ENCODE results near the gene PDE1A. TPM values are rescaled to one million over a fixed set of nuclear protein-coding genes. Genes with fewer than 3 reads are reported as not detected.

Gene PDE1A
- polyA plus RNA-seq, 3 donors from 2014 or later: 2.6 TPM; not detected in 2

DNA sequence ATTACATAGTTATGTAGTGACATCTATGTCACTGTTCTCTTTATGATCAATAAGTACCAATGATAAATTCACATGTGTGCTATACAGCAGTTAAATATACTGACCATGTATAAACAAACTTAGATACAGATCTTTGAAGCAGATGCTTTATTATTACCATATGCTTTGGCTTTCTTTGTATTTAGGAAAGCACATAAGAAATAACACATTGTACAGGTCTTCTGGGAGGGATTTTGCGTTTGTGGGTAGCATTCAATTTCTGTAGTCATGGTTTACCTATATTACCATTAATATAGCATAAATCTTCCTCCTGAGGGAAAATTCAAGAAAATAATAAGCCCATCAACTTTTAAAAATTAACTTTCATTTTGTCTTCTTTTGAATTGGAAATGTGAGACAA is 1.6 kb upstream of the PDE1A start:
- no peak for DNase-seq
- Mint-ChIP-seq H3K4me3 (no peak overlapping the region), H3K27me3 (ENCODE audit: low read depth in 3 of 3) (peaks cover 0 to 7% (median 0%) of the 10 kb centered on the region in 3 donors), H3K9me3 (peaks cover 0 to 14% (median 6%) of the 10 kb centered on the region in 6 donors), H3K36me3 (no peaks in the 10 kb centered on the region), H3K27ac (no peak overlapping the region), H3K4me1 (no peaks in the 10 kb centered on the region)

DNA sequence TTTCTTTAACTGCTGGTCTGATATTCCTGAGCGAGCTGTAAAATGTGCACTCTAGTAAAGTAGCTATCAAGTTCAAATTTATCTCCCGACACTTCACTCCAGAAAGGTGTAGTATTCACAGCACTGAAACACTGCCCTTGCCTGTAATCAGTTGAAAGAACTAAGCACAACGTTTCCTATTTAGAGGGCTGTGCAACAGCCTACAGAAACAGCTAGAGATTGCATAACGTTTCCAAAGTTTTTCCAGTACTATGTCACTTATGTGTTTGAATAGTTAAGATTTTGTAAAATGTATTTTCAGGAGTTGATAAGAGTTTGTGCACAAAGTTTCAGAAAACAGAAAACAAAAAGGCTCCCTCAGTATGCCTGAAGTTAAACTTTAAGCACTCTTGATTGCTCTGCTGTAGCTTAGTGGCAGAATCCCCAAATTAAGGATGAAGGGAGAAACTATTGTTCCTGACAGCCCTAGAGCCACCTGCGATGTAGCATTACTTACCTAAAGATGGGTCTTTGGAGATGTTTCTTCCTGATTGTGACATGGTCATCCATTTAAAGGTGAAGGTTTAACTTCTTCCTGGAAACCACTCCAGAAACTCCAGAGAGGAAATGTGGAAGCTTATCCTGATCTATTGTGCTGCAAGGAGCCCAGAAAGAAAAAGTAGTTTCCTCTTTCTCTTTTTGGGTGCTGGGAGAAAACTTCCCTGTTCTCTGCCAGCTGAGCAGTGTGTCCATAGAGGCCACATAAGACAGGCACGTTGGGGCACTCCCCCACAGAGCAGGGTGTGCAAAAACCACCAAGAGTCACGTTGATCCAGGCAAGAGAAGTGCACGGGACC is 536 bp downstream of the PDE1A start:
- H3K27ac Mint-ChIP-seq: no peak overlapping the region
- DNase-seq: no peak

DNA sequence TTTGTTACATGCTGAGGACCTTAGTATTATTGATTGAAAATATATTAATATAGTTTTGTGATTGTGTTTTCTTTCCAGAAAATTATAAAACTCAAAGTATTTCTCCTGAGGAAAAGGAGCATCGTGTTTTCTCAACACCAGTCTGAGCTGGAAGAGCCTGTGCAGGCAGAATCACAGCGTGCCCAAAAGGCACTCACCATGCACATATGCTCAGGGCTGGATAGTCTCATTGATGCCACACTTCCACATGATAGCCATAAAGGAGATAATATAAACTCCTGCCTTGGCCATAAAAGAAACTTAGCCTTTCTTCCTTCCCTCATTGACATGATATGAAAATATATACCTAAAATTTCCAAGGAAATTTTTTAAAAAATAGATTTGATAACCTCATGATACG is 4.0 kb downstream of the PDE1A start:
- Mint-ChIP-seq H3K36me3 (no peaks in the 10 kb centered on the region), H3K9me3 (peaks cover 0 to 8% (median 2%) of the 10 kb centered on the region in 6 donors), H3K4me1 (no peaks in the 10 kb centered on the region), H3K27me3 (ENCODE audit: low read depth in 3 of 3) (no peaks in the 10 kb centered on the region), H3K27ac (no peak overlapping the region), H3K4me3 (no peak overlapping the region)
- DNase-seq: no peak

More for the DNA sequence above, 536 bp downstream of the PDE1A start:
- H3K4me3 Mint-ChIP-seq: no peak overlapping the region
- H3K4me1 Mint-ChIP-seq: no peaks in the 10 kb centered on the region
- no peaks in the 10 kb centered on the region for H3K27me3 Mint-ChIP-seq (ENCODE audit: low read depth in 3 of 3)
- H3K36me3 Mint-ChIP-seq: no peaks in the 10 kb centered on the region
- H3K9me3 Mint-ChIP-seq: peaks cover 0 to 4% (median 3%) of the 10 kb centered on the region in 6 donors

DNA sequence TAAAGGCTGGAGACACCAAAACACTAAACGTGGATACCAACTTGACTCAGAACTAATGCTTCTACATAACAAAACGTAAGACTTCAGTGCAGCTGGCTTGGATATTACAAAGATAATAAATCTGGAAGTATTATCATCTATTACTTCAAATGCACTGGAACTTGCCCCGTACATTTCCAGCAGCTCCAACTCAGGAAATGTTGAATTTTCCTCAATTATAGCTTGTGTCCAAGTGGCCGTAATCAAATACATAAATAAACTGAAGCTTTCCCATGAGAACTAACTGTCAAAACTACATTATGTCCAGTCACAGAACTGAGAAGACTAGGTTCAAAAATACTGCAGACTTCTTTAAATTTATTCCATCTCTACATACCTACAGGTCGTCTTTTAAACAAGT is 6.2 kb downstream of the PDE1A start:
- Mint-ChIP-seq H3K9me3 (peaks cover 0 to 8% (median 4%) of the 10 kb centered on the region in 6 donors), H3K4me3 (no peak overlapping the region), H3K27ac (no peak overlapping the region), H3K27me3 (ENCODE audit: low read depth in 3 of 3) (no peaks in the 10 kb centered on the region), H3K36me3 (no peaks in the 10 kb centered on the region), H3K4me1 (no peaks in the 10 kb centered on the region)
- no peak for DNase-seq

DNA sequence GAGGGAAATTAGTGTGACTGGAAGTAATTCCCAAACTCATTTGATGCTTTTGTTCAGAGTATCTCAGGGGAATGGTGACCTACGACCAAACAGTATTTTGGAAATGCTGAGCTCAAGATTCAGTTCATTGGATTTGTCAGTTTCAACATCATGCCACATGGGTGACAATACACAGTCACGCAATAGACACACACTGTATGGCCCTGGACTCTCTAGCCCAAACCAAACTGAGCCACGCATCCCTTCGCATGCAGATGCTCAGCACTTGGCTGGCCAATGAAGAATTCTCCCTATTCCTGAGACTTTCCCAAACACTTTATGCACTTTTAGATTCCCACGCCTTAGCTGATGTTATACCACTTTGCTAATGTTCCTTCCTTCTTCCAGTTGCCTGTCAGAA is 10.0 kb downstream of the PDE1A start:
- Mint-ChIP-seq H3K9me3 (peaks cover 0 to 5% (median 3%) of the 10 kb centered on the region in 6 donors), H3K27ac (no peak overlapping the region), H3K27me3 (ENCODE audit: low read depth in 3 of 3) (no peaks in the 10 kb centered on the region), H3K4me3 (no peak overlapping the region), H3K4me1 (no peaks in the 10 kb centered on the region), H3K36me3 (no peaks in the 10 kb centered on the region)
- no peak for DNase-seq

DNA sequence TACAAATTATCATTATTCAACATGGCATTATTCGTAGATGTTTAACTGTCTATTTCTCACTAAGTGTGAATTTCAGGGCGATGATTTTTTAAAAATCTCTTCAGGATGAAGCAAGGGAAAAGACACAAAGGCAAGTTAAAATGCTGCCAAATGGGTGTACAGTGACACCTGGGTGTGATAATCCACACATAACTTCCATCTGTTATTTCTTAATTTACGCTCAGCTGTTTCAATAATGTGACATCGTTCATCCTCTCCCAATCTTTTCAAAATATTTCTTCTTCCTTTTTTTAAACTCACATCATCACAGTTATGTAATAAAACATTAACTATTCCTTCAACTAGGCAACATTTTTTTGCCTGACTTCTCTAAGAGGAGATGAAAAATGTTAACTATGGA is 10.6 kb downstream of the PDE1A start:
- Mint-ChIP-seq H3K4me3 (no peak overlapping the region), H3K27ac (no peak overlapping the region), H3K4me1 (no peaks in the 10 kb centered on the region), H3K27me3 (ENCODE audit: low read depth in 3 of 3) (no peaks in the 10 kb centered on the region), H3K36me3 (no peaks in the 10 kb centered on the region), H3K9me3 (peaks cover 0 to 5% (median 3%) of the 10 kb centered on the region in 6 donors)
- DNase-seq: no peak

DNA sequence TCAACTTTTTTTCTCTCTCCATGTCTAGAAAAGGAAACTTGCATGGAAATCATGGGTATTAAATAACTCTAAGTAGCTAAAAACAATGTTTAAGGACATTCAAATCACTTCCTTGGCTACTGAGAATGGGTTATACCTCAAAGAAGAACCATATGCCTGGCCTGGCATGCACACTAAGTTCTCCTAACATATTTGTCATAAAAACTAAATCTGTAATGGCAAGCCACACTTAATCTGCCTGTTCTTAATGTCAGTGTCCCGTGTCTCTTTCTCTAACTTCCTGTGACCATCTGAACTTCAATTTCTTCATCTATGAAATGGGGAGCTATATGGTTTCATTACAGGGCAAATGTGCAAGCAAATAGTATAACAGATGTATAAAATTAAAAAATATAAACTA is 11.1 kb downstream of the PDE1A start:
- Mint-ChIP-seq H3K4me1 (no peaks in the 10 kb centered on the region), H3K27me3 (ENCODE audit: low read depth in 3 of 3) (no peaks in the 10 kb centered on the region), H3K27ac (no peak overlapping the region), H3K4me3 (no peak overlapping the region), H3K9me3 (peaks cover 0 to 5% (median 1%) of the 10 kb centered on the region in 6 donors), H3K36me3 (no peaks in the 10 kb centered on the region)
- DNase-seq: no peak

DNA sequence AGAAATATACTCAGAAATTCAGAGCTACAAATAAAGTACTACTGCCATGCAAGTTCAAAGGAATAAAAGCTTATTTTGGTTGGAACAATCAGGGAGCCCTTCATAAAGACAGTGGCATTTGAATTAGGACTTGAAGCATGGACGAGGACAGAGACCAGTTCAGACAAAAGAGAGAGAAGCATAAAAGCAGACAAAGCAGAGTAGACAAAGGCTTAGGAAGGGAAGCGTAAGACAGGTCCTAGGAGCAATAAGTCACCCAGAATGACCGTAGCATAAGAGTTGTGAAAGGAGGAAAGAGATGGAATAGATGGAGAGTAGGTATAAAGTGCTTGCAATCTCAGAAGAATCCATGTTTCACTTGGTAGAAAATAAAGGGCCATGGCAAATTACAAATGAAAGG is 14.0 kb downstream of the PDE1A start:
- Mint-ChIP-seq H3K27me3 (ENCODE audit: low read depth in 3 of 3) (no peaks in the 10 kb centered on the region), H3K4me3 (no peak overlapping the region), H3K27ac (no peak overlapping the region), H3K36me3 (no peaks in the 10 kb centered on the region), H3K4me1 (no peaks in the 10 kb centered on the region), H3K9me3 (peaks cover 0 to 5% (median 1%) of the 10 kb centered on the region in 6 donors)
- DNase-seq: no peak

DNA sequence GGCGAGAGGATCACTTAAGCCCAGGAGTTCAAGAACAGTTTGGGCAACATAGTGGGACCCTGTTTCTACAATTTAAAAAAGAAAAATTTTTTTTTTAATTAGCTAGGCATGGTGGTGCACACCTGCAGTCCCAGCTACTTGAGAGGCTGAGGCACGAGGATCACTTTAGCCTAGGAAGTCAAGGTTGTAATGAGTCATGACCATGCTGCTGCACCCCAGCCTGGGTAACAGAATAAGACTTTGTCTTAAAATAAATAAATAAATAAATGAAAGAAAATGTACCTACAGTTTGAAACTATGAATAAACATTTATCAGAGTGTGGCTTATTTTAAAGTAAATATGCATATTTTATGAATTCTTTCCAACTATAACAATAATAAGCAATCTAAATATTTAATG is 16.7 kb downstream of the PDE1A start:
- Mint-ChIP-seq H3K27me3 (ENCODE audit: low read depth in 3 of 3) (peaks cover 0 to 2% (median 0%) of the 10 kb centered on the region in 3 donors), H3K4me1 (no peaks in the 10 kb centered on the region)

DNA sequence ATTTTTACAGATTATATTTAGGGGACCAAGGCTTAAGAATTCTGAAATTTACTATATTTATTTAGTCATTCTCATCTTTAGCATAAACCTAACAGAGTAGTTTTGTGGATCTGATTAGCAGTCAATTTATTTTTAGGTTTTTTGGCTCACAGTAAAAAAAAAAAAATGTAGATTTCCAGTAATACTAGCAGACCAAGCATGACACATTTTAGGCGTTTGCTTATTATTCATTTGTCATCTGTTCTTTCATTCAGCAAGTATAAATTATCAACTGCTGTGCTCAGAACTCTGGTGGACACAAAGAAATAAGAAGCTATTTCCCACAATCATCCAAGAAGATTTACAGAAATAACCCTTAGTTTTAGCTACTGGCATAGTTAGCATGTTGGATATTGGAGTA is 20.6 kb downstream of the PDE1A start:
- H3K9me3 Mint-ChIP-seq: peaks cover 0 to 12% (median 5%) of the 10 kb centered on the region in 6 donors
- H3K27me3 Mint-ChIP-seq (ENCODE audit: low read depth in 3 of 3): peaks cover 0 to 2% (median 0%) of the 10 kb centered on the region in 3 donors
- DNase-seq: no peak
- no peaks in the 10 kb centered on the region for H3K4me1 Mint-ChIP-seq
- no peaks in the 10 kb centered on the region for H3K36me3 Mint-ChIP-seq
- H3K4me3 Mint-ChIP-seq: no peak overlapping the region
- H3K27ac Mint-ChIP-seq: no peak overlapping the region

More for the DNA sequence above, 16.7 kb downstream of the PDE1A start:
- no peak overlapping the region for H3K4me3 Mint-ChIP-seq
- H3K9me3 Mint-ChIP-seq: peaks cover 0 to 4% (median under 1%) of the 10 kb centered on the region in 6 donors
- no peak overlapping the region for H3K27ac Mint-ChIP-seq
- DNase-seq: no peak
- H3K36me3 Mint-ChIP-seq: no peaks in the 10 kb centered on the region

DNA sequence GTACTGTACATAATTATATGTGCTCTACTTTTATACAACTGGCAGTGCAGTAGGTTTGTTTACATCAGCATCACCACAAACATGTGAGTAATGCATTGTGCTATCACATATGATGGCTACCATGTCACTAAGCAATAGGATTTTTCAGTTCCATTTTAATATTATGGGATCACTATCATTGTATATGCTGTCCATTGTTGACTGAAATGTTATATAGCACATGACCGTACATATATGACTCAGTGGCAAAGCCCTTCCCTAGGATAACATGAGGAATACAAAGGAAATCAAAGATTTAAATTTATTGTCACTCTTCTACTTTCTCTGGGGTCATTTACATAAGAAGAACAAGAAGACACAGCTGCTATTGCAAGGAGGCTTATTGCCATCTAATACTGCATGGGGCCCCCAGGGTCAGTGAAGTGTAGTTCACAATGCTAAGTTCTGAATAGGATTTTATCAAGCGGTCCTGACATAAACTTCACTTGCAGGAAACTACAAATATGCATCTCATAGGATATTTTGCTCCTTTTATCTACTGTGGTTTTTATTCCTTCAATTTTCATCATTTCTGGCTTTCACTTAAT is 21.8 kb downstream of the PDE1A start:
- H3K4me1 Mint-ChIP-seq: no peaks in the 10 kb centered on the region
- no peak for DNase-seq
- H3K4me3 Mint-ChIP-seq: no peak overlapping the region
- peaks cover 0 to 2% (median 0%) of the 10 kb centered on the region in 3 donors for H3K27me3 Mint-ChIP-seq (ENCODE audit: low read depth in 3 of 3)
- H3K9me3 Mint-ChIP-seq: peaks cover 0 to 15% (median 8%) of the 10 kb centered on the region in 6 donors
- no peak overlapping the region for H3K27ac Mint-ChIP-seq
- H3K36me3 Mint-ChIP-seq: no peaks in the 10 kb centered on the region

DNA sequence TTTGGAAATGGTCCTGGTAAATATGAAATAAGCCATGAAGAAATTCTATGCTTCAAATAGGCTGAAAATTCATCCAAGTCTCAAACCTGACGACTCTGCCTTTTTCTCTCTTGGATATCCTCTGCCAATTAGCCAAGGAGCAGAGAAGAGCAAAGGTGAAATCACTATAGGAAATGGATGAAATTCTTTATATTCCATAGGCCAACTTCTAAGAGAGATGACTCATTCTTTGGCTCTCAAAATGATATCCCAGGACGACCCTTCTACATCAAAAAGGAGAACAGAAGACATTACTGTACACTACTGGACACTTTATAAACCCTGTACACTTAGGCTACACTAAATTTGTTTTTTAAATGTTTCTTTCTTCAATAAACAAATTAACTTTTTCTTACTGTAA is 22.7 kb downstream of the PDE1A start:
- Mint-ChIP-seq H3K27me3 (ENCODE audit: low read depth in 3 of 3) (peaks cover 0 to 2% (median 0%) of the 10 kb centered on the region in 3 donors), H3K9me3 (peaks cover 0 to 15% (median 9%) of the 10 kb centered on the region in 6 donors), H3K4me1 (no peaks in the 10 kb centered on the region)

DNA sequence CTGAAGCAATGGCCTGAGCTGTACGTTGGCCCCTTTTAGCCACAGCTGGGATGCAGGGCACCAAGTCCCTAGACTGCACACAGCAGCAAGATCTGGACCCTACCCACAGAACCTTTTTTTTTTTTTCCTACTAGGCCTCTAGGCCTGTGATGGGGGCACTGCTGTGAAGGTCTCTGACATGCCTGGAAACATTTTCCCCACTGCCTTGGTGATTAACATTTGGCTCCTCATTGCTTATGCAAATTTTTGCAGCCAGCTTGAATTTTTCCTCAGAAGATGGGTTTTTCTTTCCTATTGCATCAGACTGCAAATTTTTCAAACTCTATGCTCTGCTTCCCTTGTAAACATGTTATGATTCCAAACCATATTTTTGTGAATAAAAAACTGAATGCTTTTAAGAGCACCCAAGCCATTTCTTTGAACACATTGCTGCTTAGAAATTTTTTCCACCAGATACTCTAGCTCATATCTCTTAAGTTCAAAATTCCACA is 33.5 kb downstream of the PDE1A start:
- Mint-ChIP-seq H3K4me1 (no peaks in the 10 kb centered on the region), H3K27ac (no peak overlapping the region), H3K36me3 (no peaks in the 10 kb centered on the region), H3K4me3 (no peak overlapping the region), H3K27me3 (ENCODE audit: low read depth in 3 of 3) (no peaks in the 10 kb centered on the region), H3K9me3 (peaks cover 0 to 22% (median 4%) of the 10 kb centered on the region in 6 donors)
- no peak for DNase-seq

More for the DNA sequence above, 22.7 kb downstream of the PDE1A start:
- Mint-ChIP-seq H3K4me3 (no peak overlapping the region), H3K36me3 (no peaks in the 10 kb centered on the region), H3K27ac (no peak overlapping the region)
- no peak for DNase-seq

DNA sequence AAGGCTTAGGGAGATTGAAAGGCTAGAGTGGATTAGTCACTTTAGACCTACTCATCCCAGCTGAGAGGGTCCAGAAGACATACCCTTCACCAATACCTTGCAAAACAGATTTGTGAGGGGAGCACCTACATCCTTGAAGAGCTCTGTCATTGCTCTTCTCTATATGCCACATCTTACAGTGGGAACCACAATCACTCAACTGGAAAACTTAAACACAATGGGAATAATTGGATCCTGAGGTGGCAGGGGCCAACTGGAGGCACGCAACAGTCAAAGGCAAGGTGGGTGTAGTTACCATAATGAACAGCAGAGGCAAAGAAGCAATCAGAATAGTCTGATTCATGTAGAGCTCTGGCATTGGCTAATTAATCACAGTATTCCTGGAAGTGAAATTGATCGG is 35.4 kb downstream of the PDE1A start:
- no peaks in the 10 kb centered on the region for H3K4me1 Mint-ChIP-seq
- no peak overlapping the region for H3K4me3 Mint-ChIP-seq
- peaks cover 1 to 22% (median 5%) of the 10 kb centered on the region in 6 donors for H3K9me3 Mint-ChIP-seq
- H3K27me3 Mint-ChIP-seq (ENCODE audit: low read depth in 3 of 3): no peaks in the 10 kb centered on the region
- no peaks in the 10 kb centered on the region for H3K36me3 Mint-ChIP-seq
- no peak overlapping the region for H3K27ac Mint-ChIP-seq
- DNase-seq: no peak
